Mesangial cell (primary cell): ENCODE data around the gene CT45A3. TPM values are rescaled to one million over a fixed set of nuclear protein-coding genes. Genes with fewer than 3 reads are reported as not detected.

Source experiments
- total RNA-seq: library from RNA; depleted of rRNA; stranded (reverse); fragments of >200 nt; gene quantifications from 2 replicates; pipeline ENCODE4 v1.2.3, GENCODE V29; 2015

Gene CT45A3, protein sequence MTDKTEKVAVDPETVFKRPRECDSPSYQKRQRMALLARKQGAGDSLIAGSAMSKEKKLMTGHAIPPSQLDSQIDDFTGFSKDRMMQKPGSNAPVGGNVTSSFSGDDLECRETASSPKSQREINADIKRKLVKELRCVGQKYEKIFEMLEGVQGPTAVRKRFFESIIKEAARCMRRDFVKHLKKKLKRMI
- total RNA-seq: not detected in 2 replicates

GRCh38 chrX:135768091-135768490, at the start of gene CT45A3:
CT45A3 (minus strand) TSS chrX:135768191; CDS start chrX:135764444, 3,747 bp downstream.

DNA sequence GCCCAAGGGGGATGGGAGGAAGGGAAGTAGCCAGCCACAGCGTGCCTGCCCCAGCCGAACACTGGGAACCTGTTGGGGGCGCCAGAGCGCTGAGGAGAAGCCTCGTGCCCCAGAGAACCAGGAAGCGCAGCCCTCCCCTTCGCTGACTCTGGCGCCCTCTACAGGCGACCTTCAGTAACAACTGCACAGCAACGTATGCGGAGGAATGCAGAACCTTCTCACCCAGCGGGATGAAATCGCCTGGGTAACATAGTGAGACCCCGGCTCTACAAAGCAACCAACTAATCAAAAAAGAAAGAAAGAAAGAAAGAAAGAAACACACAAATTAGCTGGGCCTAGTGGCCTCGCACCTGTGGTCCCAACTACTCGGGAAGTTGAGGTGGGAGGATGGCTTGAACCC, 34.7 kb upstream of the CT45A3 start, which contains the start of gene CT45A6:
CT45A6 (minus strand) TSS at position 101 of the 400 bp plus-strand sequence. CDS start 3,794 bp downstream, outside the sequence.

GRCh38 chrX:135785403-135785802, 17.4 kb upstream of the CT45A3 start, which contains the start of gene CT45A5:
CT45A5 (minus strand) TSS chrX:135785503; CDS start chrX:135781729, 3,774 bp downstream.

GRCh38 chrX:135713183-135713689, 54.8 kb downstream of the CT45A3 start, which contains the start of gene CT45A1:
CT45A1 (plus strand) TSS chrX:135713639; CDS start chrX:135718941, 5,302 bp downstream.

Other genes starting within 250 kb of the CT45A3 start
- 1.6 and 3.2 TPM in 2 replicates for gene INTS6L, start 247.5 kb downstream of the CT45A3 start, total RNA-seq
- gene CT45A1, start 54.6 kb downstream of the CT45A3 start, total RNA-seq: not detected in 2 replicates
- not detected in 2 replicates for gene CT45A5, start 17.3 kb upstream of the CT45A3 start, total RNA-seq
- not detected in 2 replicates for gene CT45A6, start 34.6 kb upstream of the CT45A3 start, total RNA-seq
- gene CT45A2, start 51.8 kb upstream of the CT45A3 start, total RNA-seq: not detected in 2 replicates
- gene CT45A7, start 69.1 kb upstream of the CT45A3 start, total RNA-seq: not detected in 2 replicates
- not detected in 2 replicates for gene CT45A8, start 86.3 kb upstream of the CT45A3 start, total RNA-seq
- gene CT45A9, start 103.6 kb upstream of the CT45A3 start, total RNA-seq: not detected in 2 replicates
- not detected in 2 replicates for gene CT45A10, start 125.3 kb upstream of the CT45A3 start, total RNA-seq
- gene SAGE1, start 125.5 kb upstream of the CT45A3 start, total RNA-seq: not detected in 2 replicates
- 14.5 and 15.7 TPM in 2 replicates for gene MMGT1, start 205.8 kb upstream of the CT45A3 start, total RNA-seq
- gene SLC9A6, start 217.2 kb upstream of the CT45A3 start, total RNA-seq: 7.7 and 9.8 TPM in 2 replicates